ENCODE measurements around the gene SPOCK1. TPM values are rescaled to one million over a fixed set of nuclear protein-coding genes. Genes with fewer than 3 reads are reported as not detected.

Gene SPOCK1
- total and polyA plus RNA-seq, 8 donors: 0.46 to 15.6 (median 9.2) TPM

- H3K27ac ChIP-seq: no peak overlapping the region
- H3K4me3 ChIP-seq: no peak overlapping the region
- H3K27me3 ChIP-seq: peaks cover 0 to 22% (median 0%) of the 10 kb centered on the region in 3 donors
- H3K9me3 ChIP-seq: no peaks in the 10 kb centered on the region
- TF ChIP-seq CTCF (IDR thresholded peaks at IDR 0.05) (no peak), POLR2AphosphoS5 (IDR thresholded peaks at IDR 0.05) (no peak), POLR2A (IDR thresholded peaks at IDR 0.05) (no peak), EP300 (IDR thresholded peaks at IDR 0.05) (no peak)
- no peaks in the 10 kb centered on the region for H3K36me3 ChIP-seq
- no peak for DNase-seq
- H3K4me1 ChIP-seq: no peaks in the 10 kb centered on the region
- intact Hi-C loops (cut with DNase I; ENCODE audit: low total_unique reads): no loop called here
Observed at GRCh38 chr5:137360607-137361006, 138.5 kb downstream of the SPOCK1 start.

DNA sequence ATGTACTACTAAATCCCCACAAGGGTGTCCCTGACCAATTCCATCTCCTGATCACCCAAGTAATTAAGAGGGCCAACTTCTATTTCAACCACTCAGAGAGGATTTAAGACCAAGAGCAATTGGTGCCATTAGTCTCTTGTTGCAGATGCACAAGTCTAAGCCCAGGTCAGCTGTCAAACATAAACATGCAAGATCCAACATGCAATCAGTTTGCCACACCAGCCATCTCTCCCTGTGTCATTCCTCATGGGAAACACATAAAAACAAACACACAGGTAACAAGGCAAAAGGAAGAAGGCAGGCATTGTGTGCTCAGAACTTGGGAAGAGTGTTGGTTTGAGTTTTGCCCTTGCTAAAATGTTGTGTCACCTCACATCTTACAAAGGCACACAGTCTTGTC is 139.2 kb downstream of the SPOCK1 start:
- TF ChIP-seq EP300 (IDR thresholded peaks at IDR 0.05) (no peak), POLR2AphosphoS5 (IDR thresholded peaks at IDR 0.05) (no peak), CTCF (IDR thresholded peaks at IDR 0.05) (no peak), POLR2A (IDR thresholded peaks at IDR 0.05) (no peak)
- Histone ChIP-seq H3K27ac (no peak overlapping the region), H3K27me3 (peaks cover 0 to 25% (median 4%) of the 10 kb centered on the region in 3 donors), H3K4me1 (no peaks in the 10 kb centered on the region), H3K36me3 (no peaks in the 10 kb centered on the region), H3K9me3 (no peaks in the 10 kb centered on the region), H3K4me3 (no peak overlapping the region)
- intact Hi-C loops (cut with DNase I; ENCODE audit: low total_unique reads): no loop called here
- DNase-seq: no peak

DNA sequence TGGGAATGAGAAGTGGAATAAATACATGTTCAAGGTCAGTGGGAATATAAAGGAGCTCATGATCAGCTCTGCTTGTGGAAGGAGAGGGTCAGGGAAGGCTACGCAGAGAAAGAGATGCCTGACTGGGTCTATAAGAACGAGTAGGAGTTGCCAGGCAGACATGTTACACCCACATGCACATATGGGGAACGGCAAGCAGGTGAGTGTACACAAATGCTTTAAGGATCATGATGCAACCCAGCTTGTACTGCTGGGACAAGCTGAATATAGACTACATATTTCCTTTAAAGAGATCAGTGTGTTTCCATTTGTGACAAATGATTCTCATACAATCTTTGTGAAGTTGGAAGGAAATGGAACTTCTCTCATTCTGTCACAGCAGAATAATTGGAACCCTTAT is 141.7 kb downstream of the SPOCK1 start:
- H3K27me3 ChIP-seq: peaks cover 0 to 28% (median 4%) of the 10 kb centered on the region in 3 donors
- 67 to 75% (median 72%) methylated on average over 3 of the region's 3 CpGs for WGBS, 5 donors
- H3K4me3 ChIP-seq: no peak overlapping the region
- no peak overlapping the region for H3K27ac ChIP-seq
- H3K36me3 ChIP-seq: no peaks in the 10 kb centered on the region
- H3K4me1 ChIP-seq: no peaks in the 10 kb centered on the region
- no peaks in the 10 kb centered on the region for H3K9me3 ChIP-seq
- intact Hi-C loops (cut with DNase I; ENCODE audit: low total_unique reads): no loop called here
- TF ChIP-seq EP300 (IDR thresholded peaks at IDR 0.05) (no peak), CTCF (IDR thresholded peaks at IDR 0.05) (no peak), POLR2AphosphoS5 (IDR thresholded peaks at IDR 0.05) (no peak), POLR2A (IDR thresholded peaks at IDR 0.05) (no peak)
- DNase-seq: no peak

- H3K9me3 ChIP-seq: no peaks in the 10 kb centered on the region
- H3K4me1 ChIP-seq: no peaks in the 10 kb centered on the region
- no peak for TF ChIP-seq POLR2A (IDR thresholded peaks at IDR 0.05)
- TF ChIP-seq POLR2AphosphoS5 (IDR thresholded peaks at IDR 0.05): no peak
- TF ChIP-seq CTCF (IDR thresholded peaks at IDR 0.05): no peak
- no peak for TF ChIP-seq EP300 (IDR thresholded peaks at IDR 0.05)
- peaks cover 0 to 23% (median 4%) of the 10 kb centered on the region in 3 donors for H3K27me3 ChIP-seq
- no peaks in the 10 kb centered on the region for H3K36me3 ChIP-seq
- WGBS, 5 donors: 64 to 86% (median 83%) methylated on average over 4 of the region's 4 CpGs
- no peak overlapping the region for H3K27ac ChIP-seq
- DNase-seq: no peak
- intact Hi-C loops (cut with DNase I; ENCODE audit: low total_unique reads): no loop called here
- no peak overlapping the region for H3K4me3 ChIP-seq
Observed at GRCh38 chr5:137356127-137356526, 143.0 kb downstream of the SPOCK1 start.

Measured in stomach (tissue), 9 donors.